Upper lobe of left lung (tissue), 4 donors: Measurements from ENCODE around the gene DENND1B.

Source experiments
- EP300 ChIP-seq, 4 donors: sonication (generic); formaldehyde crosslinking; IDR thresholded peaks; one replicate each; pipeline ENCODE4 v1.5.1; 2017; ENCODE audit warnings: antibody characterized with exemption in 4 of 4, control low read depth in 2 of 4
- POLR2A ChIP-seq, 4 donors: fragments of 450-650 bp; IDR thresholded peaks; one replicate each; pipeline ENCODE4 v1.5.1; 2016 to 2017; ENCODE audit warnings: antibody characterized with exemption in 4 of 4, mild to moderate bottlenecking in 2 of 4
- POLR2AphosphoS5 ChIP-seq, 2 donors: sonication (generic); formaldehyde crosslinking; IDR thresholded peaks; one replicate each; pipeline ENCODE4 v1.5.1; 2017; ENCODE audit warnings: antibody characterized with exemption in 2 of 2
- TF ChIP-seq, protein P1 (sequence below), 6 experiments: fragments of 450-650 bp in 4 of 6; fragments of 200-600 bp in 2 of 6; sonication (generic) in 2 of 6; IDR thresholded peaks; one replicate each; pipeline ENCODE4 v1.5.1; 2016 to 2019; ENCODE audit warnings: antibody characterized with exemption in 6 of 6

DNA sequence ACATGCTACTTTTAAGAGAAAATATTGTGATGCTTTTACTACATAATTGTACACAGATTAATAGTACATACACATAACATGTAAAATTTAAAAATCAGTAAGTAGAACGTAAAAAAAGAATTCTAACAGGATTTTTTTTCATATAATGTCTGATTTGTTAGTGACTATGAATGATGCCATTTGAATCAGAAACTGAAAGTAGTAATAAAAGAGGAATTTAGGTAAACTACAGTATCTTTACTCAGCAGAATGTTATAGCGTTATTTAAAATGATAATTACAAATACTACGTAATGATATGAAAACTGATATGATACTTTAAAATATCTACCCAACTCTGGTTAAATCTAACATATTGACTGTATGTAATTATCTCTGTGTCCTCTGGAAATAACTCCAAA, 116.1 kb downstream of the DENND1B start:
- TF ChIP-seq, protein P1, sequence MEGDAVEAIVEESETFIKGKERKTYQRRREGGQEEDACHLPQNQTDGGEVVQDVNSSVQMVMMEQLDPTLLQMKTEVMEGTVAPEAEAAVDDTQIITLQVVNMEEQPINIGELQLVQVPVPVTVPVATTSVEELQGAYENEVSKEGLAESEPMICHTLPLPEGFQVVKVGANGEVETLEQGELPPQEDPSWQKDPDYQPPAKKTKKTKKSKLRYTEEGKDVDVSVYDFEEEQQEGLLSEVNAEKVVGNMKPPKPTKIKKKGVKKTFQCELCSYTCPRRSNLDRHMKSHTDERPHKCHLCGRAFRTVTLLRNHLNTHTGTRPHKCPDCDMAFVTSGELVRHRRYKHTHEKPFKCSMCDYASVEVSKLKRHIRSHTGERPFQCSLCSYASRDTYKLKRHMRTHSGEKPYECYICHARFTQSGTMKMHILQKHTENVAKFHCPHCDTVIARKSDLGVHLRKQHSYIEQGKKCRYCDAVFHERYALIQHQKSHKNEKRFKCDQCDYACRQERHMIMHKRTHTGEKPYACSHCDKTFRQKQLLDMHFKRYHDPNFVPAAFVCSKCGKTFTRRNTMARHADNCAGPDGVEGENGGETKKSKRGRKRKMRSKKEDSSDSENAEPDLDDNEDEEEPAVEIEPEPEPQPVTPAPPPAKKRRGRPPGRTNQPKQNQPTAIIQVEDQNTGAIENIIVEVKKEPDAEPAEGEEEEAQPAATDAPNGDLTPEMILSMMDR (IDR thresholded peaks at IDR 0.05) = no peak
- TF ChIP-seq EP300 (IDR thresholded peaks at IDR 0.05) = no peak
- no peak for TF ChIP-seq POLR2AphosphoS5 (IDR thresholded peaks at IDR 0.05)
- TF ChIP-seq POLR2A (IDR thresholded peaks at IDR 0.05) = no peak
